GM21737 (cell line): ENCODE measurements around the gene CD209.
"Not testable (repeated sequence)": the region's sequence is repeated elsewhere in the genome, so short reads cannot be mapped to it uniquely, and the experiment has no call there.

Experiments
- ATAC-seq: cut with Tn5 transposase; IDR thresholded peaks from one replicate; pipeline ENCODE4 v1.9.1; 2021; ENCODE audit warnings: mild to moderate bottlenecking, moderate library complexity; ENCODE audit not compliant: unreplicated experiment

Gene CD209

GRCh38 chr19:7771072-7771471 lies 23.7 kb upstream of the CD209 start:
- no peak for ATAC-seq

DNA sequence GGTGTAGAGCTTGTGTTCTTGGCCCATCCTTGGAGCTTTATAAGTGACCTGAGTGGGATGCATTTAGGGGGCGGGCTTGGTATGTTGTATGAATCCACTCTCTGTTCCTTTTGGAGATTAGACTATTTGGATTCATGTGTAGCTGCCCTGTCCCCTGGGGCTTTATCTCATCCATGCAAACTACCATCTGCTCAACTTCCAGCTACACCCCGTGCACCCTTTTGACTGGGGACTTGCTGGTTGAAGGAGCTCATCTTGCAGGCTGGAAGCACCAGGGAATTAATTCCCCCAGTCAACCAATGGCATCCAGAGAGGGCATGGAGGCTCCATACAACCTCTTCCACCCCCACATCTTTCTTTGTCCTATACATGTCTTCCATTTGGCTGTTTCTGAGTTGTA lies 21.8 kb upstream of the CD209 start:
- no peak for ATAC-seq

DNA sequence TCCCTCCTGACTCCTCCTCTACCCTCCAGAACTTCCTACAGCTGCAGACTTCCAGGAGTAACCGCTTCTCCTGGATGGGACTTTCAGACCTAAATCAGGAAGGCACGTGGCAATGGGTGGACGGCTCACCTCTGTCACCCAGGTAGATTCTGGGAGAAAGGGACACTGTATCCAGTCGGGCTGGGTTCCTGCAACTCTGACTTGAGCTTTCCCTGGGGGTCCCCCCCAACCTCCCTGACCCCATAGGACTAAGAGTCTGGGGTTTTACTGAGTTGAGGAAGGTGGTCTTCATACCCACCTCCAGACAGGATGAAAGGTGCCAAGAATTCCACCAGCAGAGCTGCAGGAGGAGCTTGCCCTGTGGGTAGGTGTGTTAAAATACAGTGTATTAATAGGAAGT lies 20.2 kb upstream of the CD209 start:
- ATAC-seq: no peak

GRCh38 chr19:7766535-7766934 lies 19.2 kb upstream of the CD209 start:
- ATAC-seq: no peak

GRCh38 chr19:7765043-7765442 lies 17.7 kb upstream of the CD209 start:
- not testable (repeated sequence) for ATAC-seq

DNA sequence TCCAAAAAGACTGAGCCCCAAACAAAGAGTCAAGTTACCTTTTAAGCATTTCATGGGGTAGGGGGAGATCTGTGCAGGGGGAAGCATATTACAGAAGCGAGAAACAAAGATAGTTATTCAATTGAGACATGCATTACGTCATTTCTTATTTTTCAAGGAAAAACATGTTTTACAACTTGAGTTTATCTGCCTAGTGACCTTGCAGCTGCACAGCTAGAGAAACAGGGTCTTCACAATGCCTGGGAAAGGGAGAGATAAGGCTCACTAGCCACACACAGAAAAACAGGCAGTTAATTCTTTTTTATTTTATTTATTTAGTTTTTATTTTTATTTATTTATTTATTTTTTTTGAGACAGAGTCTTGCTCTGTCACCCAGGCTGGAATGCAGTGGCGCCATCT lies 16.8 kb upstream of the CD209 start:
- ATAC-seq: not testable (repeated sequence)

GRCh38 chr19:7763696-7764095 lies 16.4 kb upstream of the CD209 start:
- no peak for ATAC-seq

- ATAC-seq: no peak
Measured at GRCh38 chr19:7762719-7763293, 15.5 kb upstream of the CD209 start, which contains the start of gene CLEC4M. Gene CLEC4M, plus strand, starts transcription at chr19:7763243. Its CDS starts 24 bp downstream, at chr19:7763267.

DNA sequence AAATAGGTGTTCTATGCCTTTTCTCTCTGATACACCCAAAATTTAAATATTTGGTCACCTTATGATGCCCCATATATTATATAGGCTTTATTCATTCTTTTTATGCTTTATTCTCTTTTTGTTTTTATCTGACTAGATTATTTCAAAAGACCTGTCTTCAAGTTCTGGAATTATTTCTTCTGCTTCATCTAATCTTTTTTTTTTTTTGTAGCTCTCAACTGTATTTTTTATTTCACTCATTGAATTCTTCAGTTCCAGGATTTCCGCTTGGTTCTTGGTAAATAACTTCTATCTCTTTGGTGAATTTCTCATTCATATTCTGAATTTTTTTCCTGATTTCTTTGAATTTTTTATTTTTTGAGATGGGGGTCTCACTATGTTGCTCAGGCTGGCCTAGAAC lies 11.8 kb upstream of the CD209 start:
- ATAC-seq: no peak

DNA sequence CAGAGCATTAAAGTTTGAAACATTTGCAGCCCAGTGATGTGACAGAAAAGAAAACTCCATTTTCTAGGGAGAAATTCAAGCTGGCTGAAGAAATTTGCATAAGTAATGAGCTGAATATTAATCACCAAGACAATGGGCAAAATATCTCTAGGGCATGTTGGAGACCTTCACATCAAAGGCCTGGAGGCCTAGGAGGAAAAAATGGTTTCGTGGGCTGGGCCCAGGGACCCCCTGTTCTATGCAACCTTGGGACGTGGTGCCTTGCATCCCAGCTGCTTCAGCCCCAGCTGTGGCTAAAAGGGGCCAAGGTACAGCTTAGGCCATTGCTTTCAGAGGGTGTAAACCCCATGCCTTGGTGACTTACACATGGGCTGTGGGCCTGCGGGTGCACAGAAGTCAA lies 10.0 kb upstream of the CD209 start:
- ATAC-seq: no peak

DNA sequence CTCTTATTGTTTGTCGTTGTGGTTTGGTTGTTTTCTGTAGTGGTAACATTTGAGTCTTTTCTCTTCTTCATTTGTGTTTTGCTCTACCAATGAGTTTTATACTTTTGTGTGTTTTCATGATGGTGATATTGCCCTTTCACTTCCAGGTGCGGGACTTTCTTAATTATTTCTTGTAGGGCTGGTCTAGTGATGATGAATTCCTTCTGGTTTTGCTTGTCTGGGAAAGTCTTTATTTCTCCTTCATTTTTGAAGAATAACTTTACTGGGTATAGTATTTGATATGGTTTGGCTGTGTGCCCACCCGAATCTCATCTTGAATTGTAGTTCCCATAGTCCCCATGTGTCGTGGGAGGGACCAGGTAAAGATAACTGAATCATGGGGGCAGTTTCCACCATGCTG lies 8.9 kb upstream of the CD209 start:
- no peak for ATAC-seq

- ATAC-seq: no peak
Measured at GRCh38 chr19:7751157-7751783, 3.9 kb upstream of the CD209 start.

GRCh38 chr19:7748756-7749155 lies 1.4 kb upstream of the CD209 start:
- ATAC-seq: no peak

DNA sequence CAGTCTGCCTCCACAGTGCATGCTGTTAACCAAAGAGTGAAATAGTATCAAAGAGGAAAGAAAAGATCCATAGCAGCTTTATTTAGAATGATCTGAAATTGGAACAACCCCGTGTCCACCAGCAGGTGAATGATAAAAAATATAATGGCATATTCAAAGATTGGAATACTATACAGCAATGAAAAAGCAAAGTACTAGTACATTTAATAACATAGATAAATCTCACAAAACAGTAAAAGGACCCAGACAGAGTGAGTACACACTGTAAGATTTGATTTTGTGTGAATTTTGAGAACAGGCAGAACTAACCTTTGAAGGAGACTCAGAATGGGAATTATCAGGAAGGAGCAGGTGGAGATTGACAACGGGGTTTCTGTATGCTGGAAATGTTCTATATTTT lies 837 bp upstream of the CD209 start:
- ATAC-seq: no peak

DNA sequence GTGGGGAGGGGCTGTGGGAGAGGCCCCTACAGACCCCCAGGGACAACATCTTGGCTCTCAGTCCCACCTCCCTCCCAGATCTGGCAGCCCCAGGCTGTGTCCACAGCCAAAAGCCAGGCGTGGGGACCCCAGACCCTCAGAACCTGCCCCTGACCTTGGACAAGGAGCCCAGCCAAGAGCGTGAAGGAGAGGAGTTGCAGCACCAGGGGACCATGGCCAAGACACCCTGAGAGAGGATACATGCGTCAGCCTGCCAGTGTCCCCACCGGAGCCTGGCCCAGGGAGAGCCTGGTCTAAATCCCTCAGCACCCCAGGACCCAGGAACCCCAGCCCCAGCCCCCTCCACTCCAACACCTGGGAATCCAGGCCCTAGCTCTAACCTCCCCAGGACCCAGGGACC lies 1.0 kb downstream of the CD209 start:
- not testable (repeated sequence) for ATAC-seq

GRCh38 chr19:7744871-7745650 lies 2.3 kb downstream of the CD209 start:
- no peak for ATAC-seq

- ATAC-seq: no peak
Measured at GRCh38 chr19:7744199-7744786, 3.0 kb downstream of the CD209 start.

DNA sequence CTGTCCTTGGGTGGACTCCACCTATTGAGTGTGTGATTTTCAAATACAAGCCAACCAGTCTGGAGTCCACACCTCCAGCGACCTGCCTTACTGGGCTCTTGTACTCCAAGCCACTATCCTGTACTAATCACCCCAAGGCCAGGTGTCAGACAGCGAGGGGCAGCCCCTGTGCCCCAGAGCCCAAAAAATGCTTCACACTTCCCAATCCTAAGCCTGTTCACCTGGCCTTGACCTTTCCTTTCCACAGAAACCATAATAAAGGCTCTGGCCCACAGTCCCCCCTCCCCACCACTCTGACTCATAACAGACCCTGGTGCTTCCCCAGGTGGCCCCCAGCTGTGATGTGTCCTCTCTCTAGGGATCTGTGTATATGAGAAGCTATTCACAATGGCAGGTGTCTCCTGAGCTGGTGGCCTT lies 3.9 kb downstream of the CD209 start:
- no peak for ATAC-seq

- ATAC-seq: no peak
Measured at GRCh38 chr19:7742991-7743390, 4.3 kb downstream of the CD209 start.

DNA sequence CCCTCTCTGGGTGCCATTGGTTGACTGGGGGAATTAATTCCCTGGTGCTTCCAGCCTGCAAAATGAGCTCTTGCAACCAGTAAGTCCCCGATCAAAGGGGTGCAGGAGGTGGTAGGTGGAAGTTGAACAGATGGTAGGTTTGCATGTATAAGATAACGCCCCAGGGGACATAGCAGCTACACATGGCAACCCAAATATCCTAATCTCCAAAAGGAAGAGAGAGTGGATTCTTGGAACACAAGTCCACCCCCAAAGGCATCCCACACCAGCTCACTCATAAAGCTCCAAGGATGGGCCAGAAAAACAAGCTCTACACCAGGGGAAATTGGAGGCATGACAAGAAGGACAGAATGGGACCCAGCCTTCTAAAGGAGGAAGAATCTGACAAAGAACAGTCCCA lies 4.8 kb downstream of the CD209 start:
- no peak for ATAC-seq

DNA sequence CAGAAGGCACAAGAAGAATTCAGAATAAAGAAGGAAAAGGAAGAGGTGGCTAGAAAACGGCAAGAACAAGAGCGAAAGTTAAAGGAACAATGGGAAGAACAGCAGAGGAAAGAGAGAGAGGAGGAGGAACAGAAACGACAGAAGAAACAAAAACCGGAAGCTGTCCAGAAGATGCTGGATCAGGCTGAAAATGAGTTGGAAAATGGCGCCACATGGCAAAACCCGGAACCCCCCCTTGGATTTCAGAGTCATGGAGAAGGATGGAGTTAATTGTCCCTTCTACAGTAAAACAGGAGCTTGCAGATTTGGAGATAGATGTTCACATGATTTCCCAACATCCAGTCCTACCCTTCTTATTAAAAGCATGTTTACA lies 6.7 kb downstream of the CD209 start:
- no peak for ATAC-seq
